Caco-2 (cell line): Measurements from ENCODE around the gene RANBP3. TPM values are rescaled to one million over a fixed set of nuclear protein-coding genes. Genes with fewer than 3 reads are reported as not detected.
A peak's percentile ranks its signal among the peaks of the same experiment; 100 is the strongest.

Experiments used
- BruUV-seq: library from RNA; stranded (reverse); fragments of 400-500 nt; replicated peaks from 2 replicates; lab custom pipeline; 2021; lab: Mats Ljungman, UMichigan
- CTCF ChIA-PET: fragments of 300-600 bp; sonication (Branson Sonifier 250); formaldehyde crosslinking; loops from one replicate; lab custom pipeline; 2022; ENCODE audit warnings: antibody characterized with exemption; lab: Charles Lee
- POLR2A ChIA-PET: fragments of 300-600 bp; sonication (Branson Sonifier 250); formaldehyde crosslinking; loops from one replicate; lab custom pipeline; 2022; ENCODE audit warnings: antibody characterized with exemption; lab: Charles Lee
- DNase-seq, 2 experiments: peaks; one replicate each; pipeline versions ENCODE4 v3.0.0 to v3.0.0-alpha.2; 2020 to 2022
- H3K27me3 ChIP-seq: replicated peaks from 2 replicates; pipeline ENCODE4 v1.6.0; 2011; ENCODE audit warnings: low read length; ENCODE audit not compliant: control insufficient read depth, insufficient read depth
- H3K36me3 ChIP-seq: 2 replicates; pipeline ENCODE4 v1.5.1; 2011; ENCODE audit warnings: low read length; ENCODE audit not compliant: control insufficient read depth, insufficient read depth
- H3K4me1 ChIP-seq: fragments of 250-450 bp; sonication (Bioruptor Pico); 2 replicates; pipeline ENCODE4 v1.5.1; 2020; ENCODE audit warnings: mild to moderate bottlenecking
- H3K4me3 ChIP-seq: 2 replicates; pipeline ENCODE4 v1.5.1; 2011; ENCODE audit warnings: low read depth, mild to moderate bottlenecking, control low read depth, low read length
- H3K9me3 ChIP-seq: fragments of 250-450 bp; sonication (Bioruptor Pico); 2 replicates; pipeline ENCODE4 v1.5.1; 2020; ENCODE audit warnings: mild to moderate bottlenecking, moderate library complexity
- H3K27ac Mint-ChIP-seq: one replicate; pipeline ENCODE4 v1.8.0; 2022; ENCODE audit warnings: mixed read lengths; ENCODE audit not compliant: unreplicated experiment
- H3K27me3 Mint-ChIP-seq: one replicate; pipeline ENCODE4 v1.8.0; 2022; ENCODE audit warnings: mixed read lengths; ENCODE audit not compliant: insufficient read depth, unreplicated experiment
- H3K36me3 Mint-ChIP-seq: one replicate; pipeline ENCODE4 v1.8.0; 2022; ENCODE audit warnings: mild to moderate bottlenecking, mixed read lengths; ENCODE audit not compliant: insufficient read depth, unreplicated experiment
- H3K4me1 Mint-ChIP-seq: one replicate; pipeline ENCODE4 v1.8.0; 2022; ENCODE audit warnings: low read depth, mixed read lengths; ENCODE audit not compliant: unreplicated experiment
- H3K4me3 Mint-ChIP-seq: one replicate; pipeline ENCODE4 v1.8.0; 2022; ENCODE audit warnings: mild to moderate bottlenecking, moderate library complexity, mixed read lengths; ENCODE audit not compliant: unreplicated experiment
- H3K9me3 Mint-ChIP-seq: one replicate; pipeline ENCODE4 v1.8.0; 2022; ENCODE audit warnings: mixed read lengths; ENCODE audit not compliant: unreplicated experiment
- intact Hi-C: fragments of 100-400 bp; cut with micrococcal nuclease; formaldehyde crosslinking; loops from one replicate; pipeline ENCODE4 v1.10.0; 2022; ENCODE audit not compliant: unreplicated experiment
- total RNA-seq: library from RNA; stranded (reverse); gene quantifications from 2 replicates; pipeline ENCODE4 v1.2.3, GENCODE V29; 2022
- TF ChIP-seq, protein P1 (sequence below), 2 experiments: fragments of 200-600 bp in 1 of 2; IDR thresholded peaks; 1 replicate in 1 of 2; 2 replicates in 1 of 2; pipeline versions ENCODE4 v1.5.1 to v1.8.0; 2011 to 2022; ENCODE audit warnings: antibody characterized with exemption in 1 of 2, control low read depth in 1 of 2, inconsistent platforms in 1 of 2, low read depth in 1 of 2, low read length in 1 of 2, mild to moderate bottlenecking in 1 of 2, moderate library complexity in 1 of 2; ENCODE audit not compliant: insufficient read depth in 1 of 2, severe bottlenecking in 1 of 2, unreplicated experiment in 1 of 2

Gene RANBP3
- total RNA-seq, 1 experiment from 2014 or later = 90.4 TPM

DNA sequence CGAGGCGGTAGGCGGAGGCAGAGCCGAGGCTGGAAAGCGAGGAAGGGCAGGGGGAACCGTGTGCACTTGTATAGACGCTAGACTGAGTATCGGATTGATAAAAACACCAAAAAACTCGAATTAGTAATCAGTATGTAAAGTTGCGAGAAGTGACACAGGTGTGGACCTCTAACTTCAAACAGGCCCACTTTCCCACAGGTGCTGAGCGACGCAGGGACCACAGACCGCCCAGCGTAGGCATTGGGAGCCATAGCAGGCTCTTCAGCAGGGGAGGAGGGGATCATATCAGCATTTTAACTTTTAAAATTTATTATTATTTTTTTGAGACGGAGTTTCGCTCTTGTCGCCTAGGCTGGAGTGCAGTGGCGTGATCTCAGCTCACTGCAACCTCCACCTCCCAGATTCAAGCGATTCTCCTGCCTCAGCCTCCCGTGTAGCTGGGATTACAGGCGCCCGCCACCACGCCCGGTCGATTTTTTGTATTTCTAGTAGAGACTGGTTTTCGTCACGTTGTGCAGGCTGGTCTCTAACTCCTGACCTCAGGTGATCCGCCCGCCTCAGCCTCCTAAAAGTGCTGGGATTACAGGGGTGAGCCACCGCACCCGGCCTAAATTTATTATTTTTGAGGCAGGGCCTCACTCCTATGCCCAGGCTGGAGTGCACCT lies 72.7 kb downstream of the RANBP3 start:
- Mint-ChIP-seq H3K36me3 (peaks cover 36% of the 10 kb centered on the region), H3K4me1 (no peaks in the 10 kb centered on the region), H3K27me3 (no peaks in the 10 kb centered on the region), H3K9me3 (no peaks in the 10 kb centered on the region), H3K27ac (no peak overlapping the region), H3K4me3 (peak overlapping the region; percentile 82)
- BruUV-seq = TSS peak; percentile 61
- TF ChIP-seq, protein P1, sequence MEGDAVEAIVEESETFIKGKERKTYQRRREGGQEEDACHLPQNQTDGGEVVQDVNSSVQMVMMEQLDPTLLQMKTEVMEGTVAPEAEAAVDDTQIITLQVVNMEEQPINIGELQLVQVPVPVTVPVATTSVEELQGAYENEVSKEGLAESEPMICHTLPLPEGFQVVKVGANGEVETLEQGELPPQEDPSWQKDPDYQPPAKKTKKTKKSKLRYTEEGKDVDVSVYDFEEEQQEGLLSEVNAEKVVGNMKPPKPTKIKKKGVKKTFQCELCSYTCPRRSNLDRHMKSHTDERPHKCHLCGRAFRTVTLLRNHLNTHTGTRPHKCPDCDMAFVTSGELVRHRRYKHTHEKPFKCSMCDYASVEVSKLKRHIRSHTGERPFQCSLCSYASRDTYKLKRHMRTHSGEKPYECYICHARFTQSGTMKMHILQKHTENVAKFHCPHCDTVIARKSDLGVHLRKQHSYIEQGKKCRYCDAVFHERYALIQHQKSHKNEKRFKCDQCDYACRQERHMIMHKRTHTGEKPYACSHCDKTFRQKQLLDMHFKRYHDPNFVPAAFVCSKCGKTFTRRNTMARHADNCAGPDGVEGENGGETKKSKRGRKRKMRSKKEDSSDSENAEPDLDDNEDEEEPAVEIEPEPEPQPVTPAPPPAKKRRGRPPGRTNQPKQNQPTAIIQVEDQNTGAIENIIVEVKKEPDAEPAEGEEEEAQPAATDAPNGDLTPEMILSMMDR (IDR thresholded peaks at IDR 0.05; ENCODE audit: insufficient read depth in 1 of 2, low read depth in 1 of 2, low read length in 1 of 2, severe bottlenecking in 1 of 2, unreplicated experiment in 1 of 2) = no peak
- POLR2A ChIA-PET = interaction anchor here (1.4 kb wide), 1 partner anchor 283 kb away, joined by 4 read pairs; the partner anchor contains the start of genes SAFB and SAFB2
- Histone ChIP-seq H3K9me3 (no peaks in the 10 kb centered on the region), H3K4me1 (no peaks in the 10 kb centered on the region; the same call in 1 of the 2 replicates), H3K4me3 (peak overlapping the region; percentile 77), H3K36me3 (no peaks in the 10 kb centered on the region), H3K27me3 (no peaks in the 10 kb centered on the region)
- intact Hi-C loops = no loop called here
- CTCF ChIA-PET = interaction anchor here (3.4 kb wide), 1 partner anchor 101 kb away, joined by 56 read pairs; the partner anchor contains the start of gene NRTN
- no peak for DNase-seq

DNA sequence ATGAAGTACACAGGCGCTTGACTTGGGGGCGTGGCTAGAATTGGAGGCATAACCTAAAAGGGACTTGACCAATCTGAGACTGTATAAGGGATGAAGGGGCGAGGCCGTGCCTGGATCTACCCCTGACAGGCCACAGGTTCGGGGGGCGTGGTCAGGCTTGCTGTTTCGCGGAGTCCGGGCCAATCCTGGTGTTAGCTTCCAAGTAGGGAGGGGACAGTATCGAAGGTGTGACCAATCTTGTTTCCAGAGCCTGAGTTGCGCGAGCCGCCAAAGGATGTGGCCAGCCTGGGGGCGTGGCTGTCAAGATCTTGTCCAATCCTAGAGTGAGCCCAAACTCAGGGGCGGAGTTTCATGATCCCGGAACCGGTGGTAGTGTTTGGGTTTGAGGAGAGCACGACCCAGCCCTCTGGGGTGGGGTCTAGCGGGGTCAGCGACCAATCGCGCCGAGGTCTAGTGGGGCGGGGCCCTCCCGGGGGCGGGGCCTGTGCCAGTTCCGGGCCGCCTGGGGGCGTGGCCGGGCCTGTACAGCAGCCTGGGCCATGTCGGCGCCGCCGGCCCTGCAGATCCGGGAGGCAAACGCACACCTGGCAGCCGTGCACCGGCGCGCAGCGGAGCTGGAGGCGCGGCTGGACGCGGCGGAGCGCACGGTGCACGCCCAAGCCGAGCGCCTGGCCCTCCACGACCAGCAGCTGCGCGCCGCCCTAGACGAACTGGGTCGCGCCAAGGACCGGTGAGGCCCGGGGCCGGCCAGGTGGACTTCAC lies 73.4 kb downstream of the RANBP3 start, which contains the start of gene VMAC:
Gene VMAC (plus strand): TSS at position 521 of the 762 bp plus-strand sequence. CDS start 19 bp downstream, at position 540.
- H3K4me1 Mint-ChIP-seq = no peaks in the 10 kb centered on the region
- H3K4me3 ChIP-seq = peak within 1 kb of the TSS; percentile 86
- BruUV-seq = no TSS peak
- no peaks in the 10 kb centered on the region; the same call in 1 of the 2 replicates for H3K4me1 ChIP-seq
- POLR2A ChIA-PET = interaction anchor here (0.6 to 2.2 kb wide), 8 partner anchors 10 to 1725 kb away, joined by 3 to 27 read pairs (median 6); partner anchors contain the start of genes CATSPERD, LONP1, PET100 and SAFB
- intact Hi-C loops = loop anchor here (1.0 to 5.0 kb wide), 2 partner anchors 77 to 100 kb away; no protein-coding TSS in a partner anchor
- DNase-seq = peak; percentile 99 to 100
- no peaks in the 10 kb centered on the region for H3K9me3 Mint-ChIP-seq
- H3K36me3 ChIP-seq = no peaks in the 10 kb centered on the region
- H3K36me3 Mint-ChIP-seq = peaks cover 42% of the 10 kb centered on the region
- no peaks in the 10 kb centered on the region for H3K27me3 ChIP-seq
- peak within 1 kb of the TSS; percentile 82 for H3K4me3 Mint-ChIP-seq
- CTCF ChIA-PET = interaction anchor here (0.6 to 3.4 kb wide), 8 partner anchors 14 to 488 kb away, joined by 3 to 56 read pairs (median 4); partner anchors contain the start of genes GTF2F1 and NRTN
- H3K9me3 ChIP-seq = no peaks in the 10 kb centered on the region
- TF ChIP-seq, protein P1 (IDR thresholded peaks at IDR 0.05; ENCODE audit: insufficient read depth in 1 of 2, low read depth in 1 of 2, low read length in 1 of 2, severe bottlenecking in 1 of 2, unreplicated experiment in 1 of 2) = no peak
- H3K27ac Mint-ChIP-seq = peak within 1 kb of the TSS; percentile 97
- no peaks in the 10 kb centered on the region for H3K27me3 Mint-ChIP-seq
